IMR-90 (cell line): ENCODE data around the gene ARHGAP8. TPM values are rescaled to one million over a fixed set of nuclear protein-coding genes. Genes with fewer than 3 reads are reported as not detected.

Experiments
- ATAC-seq: fragments of 200-7000 bp; cut with Tn5 transposase; 2 replicates; pipeline ENCODE4 v1.9.1; 2020; ENCODE audit warnings: low read depth, mild to moderate bottlenecking, moderate library complexity
- BruUV-seq: library from RNA; stranded (reverse); fragments of 400-500 nt; replicated peaks from 2 replicates; lab custom pipeline; 2021; lab: Mats Ljungman, UMichigan
- CTCF ChIA-PET: fragments of 300-600 bp; formaldehyde crosslinking; extraction: SDS; loops from one replicate; lab custom pipeline; 2021; ENCODE audit warnings: antibody characterized with exemption; lab: Yijun Ruan, JAX
- POLR2A ChIA-PET: fragments of 300-600 bp; sonication (Branson Sonifier 250); formaldehyde crosslinking; loops from one replicate; lab custom pipeline; 2022; ENCODE audit warnings: antibody characterized with exemption; ENCODE audit not compliant: unreplicated experiment; lab: Charles Lee
- DNase-seq: peaks from one replicate; pipeline ENCODE4 v3.0.0; 2013
- H2AFZ ChIP-seq: replicated peaks from 2 replicates; pipeline ENCODE3; 2013; ENCODE audit warnings: low read length, mild to moderate bottlenecking; ENCODE audit not compliant: poor library complexity
- H2AK5ac ChIP-seq: 2 replicates; pipeline ENCODE4 v1.6.1; 2013; ENCODE audit warnings: low read depth, low read length, inconsistent platforms
- H2AK9ac ChIP-seq: replicated peaks from 2 replicates; pipeline ENCODE3; 2013; ENCODE audit warnings: mild to moderate bottlenecking, low read depth, low read length, moderate library complexity; ENCODE audit not compliant: poor library complexity
- H2BK120ac ChIP-seq: 2 replicates; pipeline ENCODE4 v1.6.1; 2013; ENCODE audit warnings: low read depth, low read length, inconsistent platforms
- H2BK15ac ChIP-seq: 3 replicates; pipeline ENCODE4 v1.6.1; 2013; ENCODE audit warnings: low read depth, low read length, inconsistent platforms
- H2BK20ac ChIP-seq: 2 replicates; pipeline ENCODE4 v1.6.1; 2013; ENCODE audit warnings: low read depth, mild to moderate bottlenecking, inconsistent platforms, low read length, moderate library complexity
- H2BK5ac ChIP-seq: 2 replicates; pipeline ENCODE4 v1.6.1; 2013; ENCODE audit warnings: mild to moderate bottlenecking, low read depth, low read length, inconsistent platforms; ENCODE audit not compliant: poor library complexity, severe bottlenecking
- H3K14ac ChIP-seq: replicated peaks from 2 replicates; pipeline ENCODE4 v1.6.1; 2013; ENCODE audit warnings: low read depth, low read length, inconsistent platforms
- H3K18ac ChIP-seq: 2 replicates; pipeline ENCODE4 v1.6.1; 2013; ENCODE audit warnings: low read depth, low read length, control low read depth
- H3K23ac ChIP-seq: 2 replicates; pipeline ENCODE4 v1.6.1; 2013; ENCODE audit warnings: low read depth, low read length, inconsistent platforms
- H3K27ac ChIP-seq: 2 replicates; pipeline ENCODE4 v1.5.1; 2013; ENCODE audit warnings: mild to moderate bottlenecking, control low read depth, low read length; ENCODE audit not compliant: insufficient read depth
- H3K27me3 ChIP-seq: 2 replicates; pipeline ENCODE4 v1.6.1; 2013; ENCODE audit warnings: low read length; ENCODE audit not compliant: control insufficient read depth, insufficient read depth
- H3K36me3 ChIP-seq: 2 replicates; pipeline ENCODE4 v1.6.1; 2013; ENCODE audit warnings: low read length, mixed read lengths; ENCODE audit not compliant: control insufficient read depth, insufficient read depth
- H3K4ac ChIP-seq: 2 replicates; pipeline ENCODE4 v1.6.1; 2013; ENCODE audit warnings: low read depth, low read length, inconsistent platforms
- H3K4me1 ChIP-seq: 2 replicates; pipeline ENCODE4 v1.6.1; 2013; ENCODE audit warnings: low read length, mixed read lengths; ENCODE audit not compliant: control insufficient read depth, insufficient read depth
- H3K4me2 ChIP-seq: 2 replicates; pipeline ENCODE4 v1.6.1; 2013; ENCODE audit warnings: low read depth, mild to moderate bottlenecking, control low read depth, low read length, moderate library complexity
- H3K4me3 ChIP-seq: 2 replicates; pipeline ENCODE4 v1.5.1; 2013; ENCODE audit warnings: low read depth, mild to moderate bottlenecking, control low read depth, low read length, moderate library complexity; ENCODE audit not compliant: insufficient read depth
- H3K56ac ChIP-seq: 2 replicates; pipeline ENCODE4 v1.6.1; 2013; ENCODE audit warnings: low read length, inconsistent platforms; ENCODE audit not compliant: insufficient read depth; ENCODE audit errors: extremely low read depth
- H3K79me1 ChIP-seq, 2 experiments: 2 replicates each; pipeline ENCODE4 v1.6.1; 2013; ENCODE audit warnings: low read length in 2 of 2, inconsistent platforms in 1 of 2, low read depth in 1 of 2
- H3K9ac ChIP-seq: 2 replicates; pipeline ENCODE4 v1.6.1; 2013; ENCODE audit warnings: low read depth, low read length, control low read depth
- H3K9me1 ChIP-seq: 2 replicates; pipeline ENCODE4 v1.6.1; 2013; ENCODE audit warnings: low read length, inconsistent platforms; ENCODE audit not compliant: insufficient read depth
- H3K9me3 ChIP-seq: 2 replicates; pipeline ENCODE4 v1.6.1; 2013; ENCODE audit warnings: low read length; ENCODE audit not compliant: control insufficient read depth, insufficient read depth
- H4K20me1 ChIP-seq: 2 replicates; pipeline ENCODE4 v1.6.1; 2013; ENCODE audit warnings: low read length, inconsistent platforms; ENCODE audit not compliant: insufficient read depth
- H4K5ac ChIP-seq: 2 replicates; pipeline ENCODE4 v1.6.1; 2013; ENCODE audit warnings: mild to moderate bottlenecking, low read depth, low read length, control low read depth
- H4K8ac ChIP-seq, 2 experiments: 2 replicates each; pipeline ENCODE4 v1.6.1; 2013; ENCODE audit warnings: low read depth in 2 of 2, low read length in 2 of 2, control low read depth in 1 of 2, inconsistent platforms in 1 of 2
- H4K91ac ChIP-seq: 2 replicates; pipeline ENCODE4 v1.6.1; 2013; ENCODE audit warnings: low read depth, low read length, inconsistent platforms; ENCODE audit not compliant: insufficient read depth
- BHLHE40 ChIP-seq: fragments of 150-350 bp; IDR thresholded peaks from 2 replicates; pipeline ENCODE4 v1.6.1; 2016; ENCODE audit warnings: mild to moderate bottlenecking, low read depth, low read length
- CEBPB ChIP-seq: IDR thresholded peaks from 2 replicates; pipeline ENCODE4 v1.6.1; 2012; ENCODE audit warnings: low read depth, low read length, improper control_type of control experiment
- CHD1 ChIP-seq: IDR thresholded peaks from 2 replicates; pipeline ENCODE4 v1.6.1; 2012; ENCODE audit warnings: low read depth, low read length, improper control_type of control experiment
- FOS ChIP-seq: fragments of 150-350 bp; IDR thresholded peaks from 2 replicates; pipeline ENCODE4 v1.6.1; 2016; ENCODE audit warnings: low read depth, low read length
- MAFK ChIP-seq: IDR thresholded peaks from 2 replicates; pipeline ENCODE4 v1.6.1; 2012; ENCODE audit warnings: low read depth, low read length, improper control_type of control experiment
- MAZ ChIP-seq: IDR thresholded peaks from 2 replicates; pipeline ENCODE4 v1.6.1; 2012; ENCODE audit warnings: low read depth, mild to moderate bottlenecking, low read length, improper control_type of control experiment, moderate library complexity, borderline replicate concordance
- MXI1 ChIP-seq: IDR thresholded peaks from 2 replicates; pipeline ENCODE4 v1.6.1; 2012; ENCODE audit warnings: low read depth, mild to moderate bottlenecking, low read length, moderate library complexity, borderline replicate concordance
- NFE2L2 ChIP-seq: fragments of 150-350 bp; IDR thresholded peaks from 2 replicates; pipeline ENCODE4 v1.6.1; 2016; ENCODE audit warnings: low read depth, mild to moderate bottlenecking, low read length
- POLR2A ChIP-seq: IDR thresholded peaks from 2 replicates; pipeline ENCODE4 v1.6.1; 2012; ENCODE audit warnings: mild to moderate bottlenecking, low read depth, low read length
- RAD21 ChIP-seq: IDR thresholded peaks from 2 replicates; pipeline ENCODE4 v1.6.1; 2012; ENCODE audit warnings: low read length, improper control_type of control experiment
- RCOR1 ChIP-seq: IDR thresholded peaks from 2 replicates; pipeline ENCODE4 v1.6.1; 2012; ENCODE audit warnings: mild to moderate bottlenecking, low read length, improper control_type of control experiment; ENCODE audit not compliant: insufficient replicate concordance
- RFX5 ChIP-seq: IDR thresholded peaks from 2 replicates; pipeline ENCODE4 v1.8.0; 2012; ENCODE audit warnings: low read depth, mild to moderate bottlenecking, low read length, moderate library complexity
- SMC3 ChIP-seq: fragments of 150-350 bp; IDR thresholded peaks from 2 replicates; pipeline ENCODE4 v1.6.1; 2016; ENCODE audit warnings: low read depth, mild to moderate bottlenecking, antibody characterized with exemption, low read length, moderate library complexity
- WGBS, 2 experiments: methylation state at CpG; one replicate each; pipeline versions ENCODE4 v1.1.5 to v1.1.7; 2013; ENCODE audit warnings: missing lambda C conversion rate in 2 of 2; ENCODE audit not compliant: insufficient read length in 1 of 2; ENCODE audit errors: extremely low coverage in 2 of 2; 5-methylcytosine and 5-hydroxymethylcytosine counted together
- dilution Hi-C: fragments of 300-500 bp; cut with HindIII; formaldehyde crosslinking; loops from one replicate; pipeline ENCODE4 v1.14.3; 2018; ENCODE audit warnings: low sequenced_read_pairs; ENCODE audit not compliant: unreplicated experiment
- in situ Hi-C: fragments of 300-500 bp; cut with MboI; formaldehyde crosslinking; loops from 3 replicates; pipeline ENCODE4 v1.14.3; 2019; ENCODE audit warnings: low sequenced_read_pairs, inconsistent platforms, mixed read lengths
- intact Hi-C: fragments of 100-400 bp; cut with micrococcal nuclease; formaldehyde crosslinking; loops from 2 replicates; pipeline ENCODE4 v1.10.0; 2022
- polyA plus RNA-seq, 3 experiments: library from polyadenylated mRNA; depleted of rRNA; stranded (reverse); fragments of >200 nt; gene quantifications; 2 replicates each; pipeline ENCODE4 v1.2.3, GENCODE V29; 2012; ENCODE audit warnings: low replicate concordance in 1 of 3
- total RNA-seq: library from RNA; depleted of rRNA; stranded (reverse); fragments of >200 nt; gene quantifications from 2 replicates; pipeline ENCODE4 v1.2.3, GENCODE V29; 2012
- TF ChIP-seq, protein P1 (sequence below): fragments of 150-350 bp; IDR thresholded peaks from 2 replicates; pipeline ENCODE4 v1.6.1; 2017; ENCODE audit warnings: mild to moderate bottlenecking, antibody characterized with exemption, low read length, low read depth
- TF ChIP-seq, protein P2 (sequence below): fragments of 150-350 bp; IDR thresholded peaks from 2 replicates; pipeline ENCODE4 v1.6.1; 2016; ENCODE audit warnings: low read depth, mild to moderate bottlenecking, low read length, moderate library complexity, borderline replicate concordance
- TF ChIP-seq, protein P3 (sequence below): conservative IDR thresholded peaks from 2 replicates; pipeline ENCODE4 v1.5.1; 2012; ENCODE audit warnings: mild to moderate bottlenecking, low read depth, low read length, improper control_type of control experiment

ARHGAP8 gene
- total and polyA plus RNA-seq, 2 of the 4 experiments (the other 2 are of a cell fraction) = 0.18 to 0.21 TPM

DNA sequence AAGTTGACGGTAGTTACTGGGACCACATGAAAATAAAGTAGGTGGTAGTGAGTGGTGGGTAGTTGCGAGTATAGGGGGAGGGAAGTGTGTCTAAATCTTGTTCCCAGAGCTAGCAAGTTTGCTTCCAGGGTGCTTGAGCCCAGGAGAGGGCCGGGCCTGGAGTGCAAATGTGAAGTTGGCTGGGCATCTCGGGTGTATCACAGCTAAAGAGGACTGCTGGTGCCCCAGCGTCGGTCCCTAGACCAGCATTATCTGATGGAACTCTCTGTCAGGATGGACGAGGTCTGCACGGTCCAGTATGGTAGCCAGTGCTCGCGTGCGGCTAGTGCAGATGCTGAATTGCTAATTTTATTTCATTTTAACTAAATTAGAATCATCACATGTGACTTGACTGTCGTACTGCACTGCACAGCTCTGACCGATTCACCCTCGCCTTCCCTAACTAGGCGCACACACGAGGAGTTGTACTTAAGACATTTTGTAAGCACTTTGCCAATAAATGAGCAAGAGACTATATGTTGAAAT is 75.4 kb downstream of the ARHGAP8 start:
- WGBS, 2 experiments = 57% methylated on average over 3 of the region's 16 CpGs; no CpG with 5 or more reads in 1 of the 2 experiments
- no peak for DNase-seq
- CTCF ChIA-PET = interaction anchor here (0.9 kb wide), 1 partner anchor 322 kb away, joined by 4 read pairs; no protein-coding TSS in a partner anchor

More for the DNA sequence above, 75.4 kb downstream of the ARHGAP8 start:
- Histone ChIP-seq H2AFZ (no peak overlapping the region), H4K91ac (no peak overlapping the region), H3K9me1 (no peaks in the 10 kb centered on the region), H2AK5ac (no peak overlapping the region), H3K4me3 (no peak overlapping the region), H4K5ac (no peak overlapping the region), H3K23ac (no peak overlapping the region), H4K8ac (no peak overlapping the region), H2BK15ac (no peak overlapping the region), H3K27me3 (peaks cover 8% of the 10 kb centered on the region; the same call in 1 of the 2 replicates), H3K27ac (no peak overlapping the region), H2BK5ac (no peak overlapping the region), H3K9ac (no peak overlapping the region), H2AK9ac (no peak overlapping the region), H3K18ac (no peak overlapping the region), H3K56ac (no peak overlapping the region), H2BK120ac (no peak overlapping the region), H3K36me3 (no peaks in the 10 kb centered on the region), H3K14ac (no peak overlapping the region), H4K20me1 (no peaks in the 10 kb centered on the region), H3K4me1 (no peaks in the 10 kb centered on the region), H3K79me1 (no peaks in the 10 kb centered on the region), H2BK20ac (no peak overlapping the region), H3K9me3 (no peaks in the 10 kb centered on the region), H3K4me2 (no peak overlapping the region), H3K4ac (no peak overlapping the region)
- BruUV-seq = no TSS peak
- POLR2A ChIA-PET = no interaction called here
- dilution Hi-C loops = no loop called here
- no peak for ATAC-seq
- in situ Hi-C loops = loop anchor here (10.0 kb wide), 2 partner anchors 57 to 267 kb away; no protein-coding TSS in a partner anchor
- TF ChIP-seq RCOR1 (no peak), MXI1 (no peak), SMC3 (no peak), BHLHE40 (no peak), POLR2A (no peak), RAD21 (no peak), NFE2L2 (no peak), FOS (no peak), MAFK (no peak), RFX5 (no peak), CEBPB (no peak), MAZ (no peak), CHD1 (no peak)
- TF ChIP-seq, protein P1, sequence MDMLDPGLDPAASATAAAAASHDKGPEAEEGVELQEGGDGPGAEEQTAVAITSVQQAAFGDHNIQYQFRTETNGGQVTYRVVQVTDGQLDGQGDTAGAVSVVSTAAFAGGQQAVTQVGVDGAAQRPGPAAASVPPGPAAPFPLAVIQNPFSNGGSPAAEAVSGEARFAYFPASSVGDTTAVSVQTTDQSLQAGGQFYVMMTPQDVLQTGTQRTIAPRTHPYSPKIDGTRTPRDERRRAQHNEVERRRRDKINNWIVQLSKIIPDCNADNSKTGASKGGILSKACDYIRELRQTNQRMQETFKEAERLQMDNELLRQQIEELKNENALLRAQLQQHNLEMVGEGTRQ = no peak
- TF ChIP-seq, protein P2, sequence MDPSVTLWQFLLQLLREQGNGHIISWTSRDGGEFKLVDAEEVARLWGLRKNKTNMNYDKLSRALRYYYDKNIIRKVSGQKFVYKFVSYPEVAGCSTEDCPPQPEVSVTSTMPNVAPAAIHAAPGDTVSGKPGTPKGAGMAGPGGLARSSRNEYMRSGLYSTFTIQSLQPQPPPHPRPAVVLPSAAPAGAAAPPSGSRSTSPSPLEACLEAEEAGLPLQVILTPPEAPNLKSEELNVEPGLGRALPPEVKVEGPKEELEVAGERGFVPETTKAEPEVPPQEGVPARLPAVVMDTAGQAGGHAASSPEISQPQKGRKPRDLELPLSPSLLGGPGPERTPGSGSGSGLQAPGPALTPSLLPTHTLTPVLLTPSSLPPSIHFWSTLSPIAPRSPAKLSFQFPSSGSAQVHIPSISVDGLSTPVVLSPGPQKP = no peak
- TF ChIP-seq, protein P3, sequence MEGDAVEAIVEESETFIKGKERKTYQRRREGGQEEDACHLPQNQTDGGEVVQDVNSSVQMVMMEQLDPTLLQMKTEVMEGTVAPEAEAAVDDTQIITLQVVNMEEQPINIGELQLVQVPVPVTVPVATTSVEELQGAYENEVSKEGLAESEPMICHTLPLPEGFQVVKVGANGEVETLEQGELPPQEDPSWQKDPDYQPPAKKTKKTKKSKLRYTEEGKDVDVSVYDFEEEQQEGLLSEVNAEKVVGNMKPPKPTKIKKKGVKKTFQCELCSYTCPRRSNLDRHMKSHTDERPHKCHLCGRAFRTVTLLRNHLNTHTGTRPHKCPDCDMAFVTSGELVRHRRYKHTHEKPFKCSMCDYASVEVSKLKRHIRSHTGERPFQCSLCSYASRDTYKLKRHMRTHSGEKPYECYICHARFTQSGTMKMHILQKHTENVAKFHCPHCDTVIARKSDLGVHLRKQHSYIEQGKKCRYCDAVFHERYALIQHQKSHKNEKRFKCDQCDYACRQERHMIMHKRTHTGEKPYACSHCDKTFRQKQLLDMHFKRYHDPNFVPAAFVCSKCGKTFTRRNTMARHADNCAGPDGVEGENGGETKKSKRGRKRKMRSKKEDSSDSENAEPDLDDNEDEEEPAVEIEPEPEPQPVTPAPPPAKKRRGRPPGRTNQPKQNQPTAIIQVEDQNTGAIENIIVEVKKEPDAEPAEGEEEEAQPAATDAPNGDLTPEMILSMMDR = no peak
- intact Hi-C loops = no loop called here
